Measurements from ENCODE around the gene DPH3. TPM values are rescaled to one million over a fixed set of nuclear protein-coding genes. Genes with fewer than 3 reads are reported as not detected.

DPH3 gene
- total and polyA plus RNA-seq, 9 of the 15 experiments (the other 6 are each of a cell fraction or from before 2014, with no cell fraction given) = 15.9 to 131 (median 38.7) TPM

DNA sequence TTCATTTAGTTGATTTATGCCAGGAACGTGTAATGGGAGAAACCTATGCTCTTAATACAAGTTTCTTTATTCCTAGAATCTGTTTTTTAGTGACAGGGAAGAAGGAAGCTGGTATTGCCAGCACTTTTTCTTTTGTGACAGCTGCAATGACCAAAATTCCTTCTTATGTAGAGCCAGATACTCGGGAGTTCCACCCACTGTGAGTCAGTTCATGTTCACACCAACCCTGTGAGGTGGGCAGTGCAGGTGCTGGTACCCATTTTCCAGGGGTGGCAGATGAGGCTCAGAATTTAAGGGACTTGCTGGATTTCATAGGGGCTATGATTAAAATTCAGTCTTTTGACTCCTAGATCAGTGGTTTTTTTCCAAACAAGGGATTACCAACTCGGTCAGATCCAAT is 35.0 kb upstream of the DPH3 start:
- intact Hi-C loops (cut with micrococcal nuclease) (no loop called here), in situ Hi-C loops (cut with MboI) (no loop called here)
- no peak overlapping the region for H3K27ac ChIP-seq (ENCODE audit: extremely low read depth, low read depth, low read length)

More for the DNA sequence above, 35.0 kb upstream of the DPH3 start:
- Histone ChIP-seq H3K79me2 (ENCODE audit: control insufficient read depth, insufficient read depth, low read length) (no peaks in the 10 kb centered on the region), H3K27me3 (ENCODE audit: control insufficient read depth in 2 of 2, insufficient read depth in 2 of 2, low read length in 2 of 2) (no peaks in the 10 kb centered on the region), H3K9me1 (ENCODE audit: control insufficient read depth, insufficient read depth, low read length) (no peaks in the 10 kb centered on the region), H3K4me2 (ENCODE audit: insufficient read depth, low read length) (no peak overlapping the region), H3K9ac (ENCODE audit: insufficient read depth in 1 of 2, low read depth in 2 of 2, low read length in 2 of 2) (no peak overlapping the region), H2AFZ (ENCODE audit: low read depth, low read length) (no peak overlapping the region), H3K4me1 (replicated peaks in 1 of 2; ENCODE audit: control insufficient read depth in 2 of 2, insufficient read depth in 2 of 2, low read length in 2 of 2) (peaks cover 4 to 38% of the 10 kb centered on the region in 2 experiments), H3K9me3 (replicated peaks; ENCODE audit: control insufficient read depth, insufficient read depth, low read depth, low read length) (no peaks in the 10 kb centered on the region), H4K20me1 (replicated peaks; ENCODE audit: control insufficient read depth, insufficient read depth, low read length) (peaks cover 9% of the 10 kb centered on the region; the same call in 1 of the 2 replicates), H3K4me3 (no peak overlapping the region), H3K36me3 (ENCODE audit: control insufficient read depth, insufficient read depth, low read length) (peaks cover 92% of the 10 kb centered on the region)
- 70% methylated on average over 3 of the region's 3 CpGs for WGBS (ENCODE audit: insufficient coverage, low coverage, missing lambda C conversion rate)
- ATAC-seq (no peak), DNase-seq (ENCODE audit: extremely low read depth in 1 of 4, low spot score in 3 of 4) (no peak), FAIRE-seq (no peak)
- no TSS peak for BruUV-seq (replicated peaks)
- POLR2A ChIA-PET = interaction anchor here (1.1 kb wide), 1 partner anchor 11 kb away, joined by 4 read pairs; no protein-coding TSS in a partner anchor
- CTCF ChIA-PET (ENCODE audit: low intra/inter-chr PET ratio) = no interaction called here
- TF ChIP-seq SNIP1 (IDR thresholded peaks at IDR 0.05; ENCODE audit: low read depth) (no peak), E2F3 (CRISPR knock-in tag; IDR thresholded peaks at IDR 0.05) (no peak), RBM17 (IDR thresholded peaks at IDR 0.05; ENCODE audit: borderline replicate concordance, low read depth, low read length) (no peak), KLF1 (tag; IDR thresholded peaks at IDR 0.05) (no peak)
- TF ChIP-seq, protein P1, sequence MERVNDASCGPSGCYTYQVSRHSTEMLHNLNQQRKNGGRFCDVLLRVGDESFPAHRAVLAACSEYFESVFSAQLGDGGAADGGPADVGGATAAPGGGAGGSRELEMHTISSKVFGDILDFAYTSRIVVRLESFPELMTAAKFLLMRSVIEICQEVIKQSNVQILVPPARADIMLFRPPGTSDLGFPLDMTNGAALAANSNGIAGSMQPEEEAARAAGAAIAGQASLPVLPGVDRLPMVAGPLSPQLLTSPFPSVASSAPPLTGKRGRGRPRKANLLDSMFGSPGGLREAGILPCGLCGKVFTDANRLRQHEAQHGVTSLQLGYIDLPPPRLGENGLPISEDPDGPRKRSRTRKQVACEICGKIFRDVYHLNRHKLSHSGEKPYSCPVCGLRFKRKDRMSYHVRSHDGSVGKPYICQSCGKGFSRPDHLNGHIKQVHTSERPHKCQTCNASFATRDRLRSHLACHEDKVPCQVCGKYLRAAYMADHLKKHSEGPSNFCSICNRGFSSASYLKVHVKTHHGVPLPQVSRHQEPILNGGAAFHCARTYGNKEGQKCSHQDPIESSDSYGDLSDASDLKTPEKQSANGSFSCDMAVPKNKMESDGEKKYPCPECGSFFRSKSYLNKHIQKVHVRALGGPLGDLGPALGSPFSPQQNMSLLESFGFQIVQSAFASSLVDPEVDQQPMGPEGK (CRISPR knock-in tag; IDR thresholded peaks at IDR 0.05; ENCODE audit: borderline replicate concordance) = no peak
- TF ChIP-seq, protein P2, sequence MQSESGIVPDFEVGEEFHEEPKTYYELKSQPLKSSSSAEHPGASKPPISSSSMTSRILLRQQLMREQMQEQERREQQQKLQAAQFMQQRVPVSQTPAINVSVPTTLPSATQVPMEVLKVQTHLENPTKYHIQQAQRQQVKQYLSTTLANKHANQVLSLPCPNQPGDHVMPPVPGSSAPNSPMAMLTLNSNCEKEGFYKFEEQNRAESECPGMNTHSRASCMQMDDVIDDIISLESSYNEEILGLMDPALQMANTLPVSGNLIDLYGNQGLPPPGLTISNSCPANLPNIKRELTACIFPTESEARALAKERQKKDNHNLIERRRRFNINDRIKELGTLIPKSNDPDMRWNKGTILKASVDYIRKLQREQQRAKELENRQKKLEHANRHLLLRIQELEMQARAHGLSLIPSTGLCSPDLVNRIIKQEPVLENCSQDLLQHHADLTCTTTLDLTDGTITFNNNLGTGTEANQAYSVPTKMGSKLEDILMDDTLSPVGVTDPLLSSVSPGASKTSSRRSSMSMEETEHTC (IDR thresholded peaks at IDR 0.05) = no peak

All from K562 (cell line).